HEK293 (cell line): ENCODE results near the gene ACP4.

Source experiments
- CTCF ChIA-PET: fragments of 350-600 bp; formaldehyde crosslinking; extraction: SDS; loops from one replicate; lab custom pipeline; 2021; ENCODE audit warnings: antibody characterized with exemption; lab: Yijun Ruan, JAX
- POLR2A ChIA-PET: fragments of 300-600 bp; formaldehyde crosslinking; extraction: SDS; loops from one replicate; lab custom pipeline; 2020; ENCODE audit warnings: antibody characterized with exemption, inconsistent platforms; lab: Yijun Ruan, JAX
- H3K27ac ChIP-seq: fragments of 200-500 bp; sonication (Bioruptor generic); 2 replicates; pipeline ENCODE4 v1.5.1; 2014; ENCODE audit warnings: low read depth, low read length, control low read depth, inconsistent platforms; ENCODE audit errors: extremely low read depth
- H3K36me3 ChIP-seq, 2 experiments: fragments of 200-500 bp in 1 of 2; sonication (Bioruptor generic) in 1 of 2; 1 replicate in 1 of 2; 2 replicates in 1 of 2; pipeline ENCODE4 v1.5.1; 2014 to 2017; ENCODE audit warnings: inconsistent platforms in 2 of 2, low read length in 2 of 2; ENCODE audit not compliant: control insufficient read depth in 2 of 2, insufficient read depth in 1 of 2
- H3K4me1 ChIP-seq: fragments of 200-500 bp; sonication (Bioruptor generic); 2 replicates; pipeline ENCODE4 v1.5.1; 2014; ENCODE audit warnings: mild to moderate bottlenecking, low read length, inconsistent platforms; ENCODE audit not compliant: control insufficient read depth, insufficient read depth
- H3K4me3 ChIP-seq: 2 replicates; pipeline ENCODE4 v1.5.1; 2011; ENCODE audit warnings: low read depth, mild to moderate bottlenecking, control low read depth, low read length, moderate library complexity
- H3K9me3 ChIP-seq: fragments of 200-500 bp; sonication (Bioruptor generic); 2 replicates; pipeline ENCODE4 v1.5.1; 2014; ENCODE audit warnings: low read depth, low read length, inconsistent platforms; ENCODE audit not compliant: control insufficient read depth, insufficient read depth
- BCL11A ChIP-seq: fragments of 450-650 bp; formaldehyde crosslinking; IDR thresholded peaks from 2 replicates; pipeline ENCODE4 v1.5.1; 2016; ENCODE audit warnings: low read depth, missing biosample characterization, missing genetic modification characterization
- FEZF1 ChIP-seq: fragments of 450-650 bp; formaldehyde crosslinking; IDR thresholded peaks from 2 replicates; pipeline ENCODE4 v1.5.1; 2016; ENCODE audit warnings: missing biosample characterization, missing genetic modification characterization
- GLI2 ChIP-seq: fragments of 450-650 bp; formaldehyde crosslinking; IDR thresholded peaks from 2 replicates; pipeline ENCODE4; 2017; ENCODE audit warnings: missing biosample characterization, missing genetic modification characterization, low read depth, borderline replicate concordance
- GLIS2 ChIP-seq: fragments of 450-650 bp; formaldehyde crosslinking; IDR thresholded peaks from 2 replicates; pipeline ENCODE4 v1.5.1; 2016; ENCODE audit warnings: missing biosample characterization, missing genetic modification characterization
- HIC1 ChIP-seq: fragments of 450-650 bp; formaldehyde crosslinking; IDR thresholded peaks from 2 replicates; pipeline ENCODE4 v1.5.1; 2016; ENCODE audit warnings: missing biosample characterization, missing genetic modification characterization
- KLF8 ChIP-seq: fragments of 450-650 bp; formaldehyde crosslinking; IDR thresholded peaks from 2 replicates; pipeline ENCODE4 v1.5.1; 2016; ENCODE audit warnings: missing biosample characterization, missing genetic modification characterization
- PATZ1 ChIP-seq: fragments of 450-650 bp; formaldehyde crosslinking; IDR thresholded peaks from 2 replicates; pipeline ENCODE4 v1.5.1; 2016; ENCODE audit warnings: missing biosample characterization, missing genetic modification characterization
- ZBTB26 ChIP-seq: fragments of 450-650 bp; formaldehyde crosslinking; optimal IDR thresholded peaks from 2 replicates; pipeline ENCODE3; 2016; ENCODE audit warnings: missing biosample characterization, mild to moderate bottlenecking, missing genetic modification characterization
- ZNF311 ChIP-seq: fragments of 450-650 bp; formaldehyde crosslinking; IDR thresholded peaks from 2 replicates; pipeline ENCODE4 v1.5.1; 2017; ENCODE audit warnings: missing biosample characterization, missing genetic modification characterization, borderline replicate concordance
- ZNF350 ChIP-seq: fragments of 450-650 bp; formaldehyde crosslinking; IDR thresholded peaks from 2 replicates; pipeline ENCODE4 v1.5.0; 2017; ENCODE audit warnings: missing biosample characterization, mild to moderate bottlenecking, missing genetic modification characterization
- ZNF529 ChIP-seq: fragments of 450-650 bp; formaldehyde crosslinking; IDR thresholded peaks from 2 replicates; pipeline ENCODE4 v1.5.1; 2017; ENCODE audit warnings: missing genetic modification characterization, missing biosample characterization; ENCODE audit not compliant: insufficient replicate concordance
- ZNF621 ChIP-seq: fragments of 450-650 bp; formaldehyde crosslinking; IDR thresholded peaks from 2 replicates; pipeline ENCODE4 v1.5.1; 2017; ENCODE audit warnings: missing biosample characterization, missing genetic modification characterization
- ZNF704 ChIP-seq: fragments of 450-650 bp; formaldehyde crosslinking; IDR thresholded peaks from 2 replicates; pipeline ENCODE4 v1.5.1; 2016; ENCODE audit warnings: missing biosample characterization, missing genetic modification characterization
- ZNF747 ChIP-seq: fragments of 450-650 bp; formaldehyde crosslinking; IDR thresholded peaks from 2 replicates; pipeline ENCODE4 v1.5.1; 2016; ENCODE audit warnings: missing biosample characterization, missing genetic modification characterization
- ZNF768 ChIP-seq: fragments of 450-650 bp; formaldehyde crosslinking; IDR thresholded peaks from 2 replicates; pipeline ENCODE4 v1.5.1; 2018; ENCODE audit warnings: missing biosample characterization, mild to moderate bottlenecking, missing genetic modification characterization
- TF ChIP-seq, protein P1 (sequence below): fragments of 450-650 bp; formaldehyde crosslinking; IDR thresholded peaks from 2 replicates; pipeline ENCODE4 v1.5.1; 2016; ENCODE audit warnings: missing biosample characterization, missing genetic modification characterization
- TF ChIP-seq, protein P2 (sequence below): fragments of 450-650 bp; formaldehyde crosslinking; IDR thresholded peaks from 2 replicates; pipeline ENCODE4 v1.5.1; 2016; ENCODE audit warnings: missing biosample characterization, missing genetic modification characterization

Gene ACP4

GRCh38 chr19:50836543-50837195 lies 46.5 kb downstream of the ACP4 start:
- ChIA-PET POLR2A (no interaction called here), CTCF (interaction anchor here (0.6 to 1.1 kb wide), 3 partner anchors 10 to 85 kb away, joined by 3 to 5 read pairs (median 4); no protein-coding TSS in a partner anchor)
- H3K4me3 ChIP-seq = no peak overlapping the region
- no peak for TF ChIP-seq ZNF768 (tag by site-specific recombination)
- no peak for TF ChIP-seq GLI2 (tag by site-specific recombination)
- 0 out of 2 replicates have a peak, but pooled peaks have one; percentile 63 for TF ChIP-seq ZNF747 (tag by site-specific recombination)
- TF ChIP-seq, protein P1, sequence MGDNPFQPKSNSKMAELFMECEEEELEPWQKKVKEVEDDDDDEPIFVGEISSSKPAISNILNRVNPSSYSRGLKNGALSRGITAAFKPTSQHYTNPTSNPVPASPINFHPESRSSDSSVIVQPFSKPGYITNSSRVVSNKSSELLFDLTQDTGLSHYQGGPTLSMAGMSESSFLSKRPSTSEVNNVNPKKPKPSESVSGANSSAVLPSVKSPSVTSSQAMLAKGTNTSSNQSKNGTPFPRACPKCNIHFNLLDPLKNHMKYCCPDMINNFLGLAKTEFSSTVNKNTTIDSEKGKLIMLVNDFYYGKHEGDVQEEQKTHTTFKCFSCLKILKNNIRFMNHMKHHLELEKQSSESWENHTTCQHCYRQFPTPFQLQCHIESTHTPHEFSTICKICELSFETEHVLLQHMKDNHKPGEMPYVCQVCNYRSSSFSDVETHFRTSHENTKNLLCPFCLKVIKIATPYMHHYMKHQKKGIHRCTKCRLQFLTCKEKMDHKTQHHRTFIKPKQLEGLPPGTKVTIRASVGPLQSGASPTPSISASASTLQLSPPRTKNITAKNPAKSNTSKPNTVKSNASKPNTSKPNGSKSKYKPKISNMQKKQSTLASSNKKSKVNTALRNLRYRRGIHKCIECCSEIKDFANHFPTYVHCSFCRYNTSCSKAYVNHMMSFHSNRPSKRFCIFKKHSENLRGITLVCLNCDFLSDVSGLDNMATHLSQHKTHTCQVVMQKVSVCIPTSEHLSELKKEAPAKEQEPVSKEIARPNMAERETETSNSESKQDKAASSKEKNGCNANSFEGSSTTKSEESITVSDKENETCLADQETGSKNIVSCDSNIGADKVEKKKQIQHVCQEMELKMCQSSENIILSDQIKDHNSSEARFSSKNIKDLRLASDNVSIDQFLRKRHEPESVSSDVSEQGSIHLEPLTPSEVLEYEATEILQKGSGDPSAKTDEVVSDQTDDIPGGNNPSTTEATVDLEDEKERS (tag by site-specific recombination) = no peak
- TF ChIP-seq, protein P2, sequence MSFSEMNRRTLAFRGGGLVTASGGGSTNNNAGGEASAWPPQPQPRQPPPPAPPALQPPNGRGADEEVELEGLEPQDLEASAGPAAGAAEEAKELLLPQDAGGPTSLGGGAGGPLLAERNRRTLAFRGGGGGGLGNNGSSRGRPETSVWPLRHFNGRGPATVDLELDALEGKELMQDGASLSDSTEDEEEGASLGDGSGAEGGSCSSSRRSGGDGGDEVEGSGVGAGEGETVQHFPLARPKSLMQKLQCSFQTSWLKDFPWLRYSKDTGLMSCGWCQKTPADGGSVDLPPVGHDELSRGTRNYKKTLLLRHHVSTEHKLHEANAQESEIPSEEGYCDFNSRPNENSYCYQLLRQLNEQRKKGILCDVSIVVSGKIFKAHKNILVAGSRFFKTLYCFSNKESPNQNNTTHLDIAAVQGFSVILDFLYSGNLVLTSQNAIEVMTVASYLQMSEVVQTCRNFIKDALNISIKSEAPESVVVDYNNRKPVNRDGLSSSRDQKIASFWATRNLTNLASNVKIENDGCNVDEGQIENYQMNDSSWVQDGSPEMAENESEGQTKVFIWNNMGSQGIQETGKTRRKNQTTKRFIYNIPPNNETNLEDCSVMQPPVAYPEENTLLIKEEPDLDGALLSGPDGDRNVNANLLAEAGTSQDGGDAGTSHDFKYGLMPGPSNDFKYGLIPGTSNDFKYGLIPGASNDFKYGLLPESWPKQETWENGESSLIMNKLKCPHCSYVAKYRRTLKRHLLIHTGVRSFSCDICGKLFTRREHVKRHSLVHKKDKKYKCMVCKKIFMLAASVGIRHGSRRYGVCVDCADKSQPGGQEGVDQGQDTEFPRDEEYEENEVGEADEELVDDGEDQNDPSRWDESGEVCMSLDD (tag by site-specific recombination) = peak; percentile 47; the same call in 1 of the 2 replicates
- TF ChIP-seq BCL11A (tag by site-specific recombination) = no peak; the same call in 1 of the 2 replicates
- TF ChIP-seq ZNF529 (tag by site-specific recombination) = no peak
- TF ChIP-seq ZNF311 (tag by site-specific recombination) = no peak
- no peak for TF ChIP-seq ZNF621 (tag by site-specific recombination)
- TF ChIP-seq ZBTB26 (tag by site-specific recombination) = no peak
- peak; percentile 13; the same call in 1 of the 2 replicates for TF ChIP-seq PATZ1
- H3K9me3 ChIP-seq = no peaks in the 10 kb centered on the region
- no peak overlapping the region for H3K27ac ChIP-seq
- H3K4me1 ChIP-seq = no peaks in the 10 kb centered on the region; the same call in 1 of the 2 replicates
- H3K36me3 ChIP-seq = no peaks in the 10 kb centered on the region

DNA sequence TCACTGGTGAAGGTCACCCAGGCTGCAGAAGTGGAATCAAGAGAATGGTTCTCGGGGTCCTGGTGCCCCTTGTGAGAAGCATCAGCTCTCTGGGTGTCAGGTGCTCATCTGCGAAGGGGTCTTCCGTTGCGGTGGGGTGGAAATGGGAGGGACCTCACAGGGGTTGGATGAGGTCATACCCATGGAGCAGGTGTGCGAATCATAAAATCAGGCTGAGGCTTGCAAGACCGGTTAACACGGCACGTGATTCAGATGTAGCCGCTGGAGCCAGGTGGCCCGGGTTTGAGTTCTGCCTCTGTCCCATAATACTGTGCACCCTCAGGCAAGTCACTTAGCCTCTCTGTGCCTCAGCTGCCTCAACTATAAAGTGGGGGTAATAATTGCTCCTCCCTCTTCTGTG lies 47.1 kb downstream of the ACP4 start:
- CTCF ChIA-PET = interaction anchor here (0.6 to 1.1 kb wide), 2 partner anchors 9 to 85 kb away, joined by 3 to 5 read pairs; no protein-coding TSS in a partner anchor
- POLR2A ChIA-PET = no interaction called here
- H3K36me3 ChIP-seq = no peaks in the 10 kb centered on the region
- no peak overlapping the region for H3K4me3 ChIP-seq
- no peaks in the 10 kb centered on the region for H3K9me3 ChIP-seq
- H3K27ac ChIP-seq = no peak overlapping the region
- H3K4me1 ChIP-seq = no peaks in the 10 kb centered on the region; the same call in 1 of the 2 replicates
- 0 out of 2 replicates have a peak, but pooled peaks have one; percentile 28 for TF ChIP-seq BCL11A (tag by site-specific recombination)
- peak; percentile 87 for TF ChIP-seq ZNF768 (tag by site-specific recombination)
- TF ChIP-seq ZNF350 (tag by site-specific recombination) = no peak
- peak; percentile 37; the same call in 1 of the 2 replicates for TF ChIP-seq KLF8 (tag by site-specific recombination)
- TF ChIP-seq FEZF1 (tag by site-specific recombination) = no peak
- no peak for TF ChIP-seq ZNF704
- no peak for TF ChIP-seq HIC1 (tag by site-specific recombination)
- TF ChIP-seq GLIS2 (tag by site-specific recombination) = 0 out of 2 replicates have a peak, but pooled peaks have one; percentile 14
